Measurements from ENCODE around the gene ASB7.

DNA sequence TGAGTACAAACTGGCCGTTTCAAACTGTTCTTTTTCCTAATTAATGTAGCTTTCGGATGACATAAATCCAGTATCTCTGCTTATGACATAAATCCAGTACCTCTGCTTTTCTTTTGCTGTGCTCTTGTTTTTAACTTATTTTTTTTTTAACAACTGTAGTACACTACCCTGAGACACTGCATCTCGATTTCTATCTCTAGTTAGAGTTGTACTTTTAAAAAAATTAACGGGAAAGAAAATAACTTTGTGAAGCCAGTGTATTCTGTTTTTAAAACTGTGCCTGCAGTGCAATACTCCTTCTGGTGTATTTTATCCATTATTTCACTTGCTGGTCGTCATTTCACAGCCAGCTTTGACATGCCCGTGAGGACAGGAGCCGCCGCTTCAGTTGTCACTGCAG is 46.6 kb downstream of the ASB7 start:
- TF ChIP-seq ZNF10 (tag by site-specific recombination; IDR thresholded peaks at IDR 0.05): no peak
- no peak for TF ChIP-seq ZNF621 (tag by site-specific recombination; IDR thresholded peaks at IDR 0.05)
- no peak for TF ChIP-seq CTCF (tag by site-specific recombination; IDR thresholded peaks at IDR 0.05)
- TF ChIP-seq ZNF174 (tag by site-specific recombination; IDR thresholded peaks at IDR 0.05): no peak
- no peak for TF ChIP-seq ZNF211 (tag by site-specific recombination; IDR thresholded peaks at IDR 0.05; ENCODE audit: low read depth)
- no peak for TF ChIP-seq SETDB1 (IDR thresholded peaks at IDR 0.05; ENCODE audit: insufficient read length, low read length)
- TF ChIP-seq ZNF239 (tag by site-specific recombination; IDR thresholded peaks at IDR 0.05): no peak
- no peak for TF ChIP-seq ZBTB8A (tag by site-specific recombination; IDR thresholded peaks at IDR 0.05)
- TF ChIP-seq, protein P1, sequence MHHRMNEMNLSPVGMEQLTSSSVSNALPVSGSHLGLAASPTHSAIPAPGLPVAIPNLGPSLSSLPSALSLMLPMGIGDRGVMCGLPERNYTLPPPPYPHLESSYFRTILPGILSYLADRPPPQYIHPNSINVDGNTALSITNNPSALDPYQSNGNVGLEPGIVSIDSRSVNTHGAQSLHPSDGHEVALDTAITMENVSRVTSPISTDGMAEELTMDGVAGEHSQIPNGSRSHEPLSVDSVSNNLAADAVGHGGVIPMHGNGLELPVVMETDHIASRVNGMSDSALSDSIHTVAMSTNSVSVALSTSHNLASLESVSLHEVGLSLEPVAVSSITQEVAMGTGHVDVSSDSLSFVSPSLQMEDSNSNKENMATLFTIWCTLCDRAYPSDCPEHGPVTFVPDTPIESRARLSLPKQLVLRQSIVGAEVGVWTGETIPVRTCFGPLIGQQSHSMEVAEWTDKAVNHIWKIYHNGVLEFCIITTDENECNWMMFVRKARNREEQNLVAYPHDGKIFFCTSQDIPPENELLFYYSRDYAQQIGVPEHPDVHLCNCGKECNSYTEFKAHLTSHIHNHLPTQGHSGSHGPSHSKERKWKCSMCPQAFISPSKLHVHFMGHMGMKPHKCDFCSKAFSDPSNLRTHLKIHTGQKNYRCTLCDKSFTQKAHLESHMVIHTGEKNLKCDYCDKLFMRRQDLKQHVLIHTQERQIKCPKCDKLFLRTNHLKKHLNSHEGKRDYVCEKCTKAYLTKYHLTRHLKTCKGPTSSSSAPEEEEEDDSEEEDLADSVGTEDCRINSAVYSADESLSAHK (tag by site-specific recombination; IDR thresholded peaks at IDR 0.05): no peak
- no peak for TF ChIP-seq ZFHX2 (tag by site-specific recombination; conservative IDR thresholded peaks at IDR 0.05)
- TF ChIP-seq ZNF416 (tag by site-specific recombination; IDR thresholded peaks at IDR 0.05): no peak
- no peak for TF ChIP-seq FEZF1 (tag by site-specific recombination; IDR thresholded peaks at IDR 0.05)

All from HEK293 (cell line).